Astrocyte of the cerebellum (primary cell): ENCODE results near the gene PITPNC1.

ENCODE experiments used
- DNase-seq: peaks from one replicate; pipeline ENCODE4 v3.0.0-alpha.2; 2011; ENCODE audit warnings: low read depth
- H3K4me3 ChIP-seq: 2 replicates; pipeline ENCODE4 v1.5.1; 2011; ENCODE audit warnings: mild to moderate bottlenecking, low read depth, low read length, moderate library complexity
- CTCF ChIP-seq: IDR thresholded peaks from 2 replicates; pipeline ENCODE4 v1.5.1; 2012; ENCODE audit warnings: low read length, low read depth, moderate library complexity, mild to moderate bottlenecking; ENCODE audit errors: missing control alignments
- in situ Hi-C: cut with HindIII; loops from 2 replicates; pipeline ENCODE4 v1.10.0; 2017; ENCODE audit warnings: low sequenced_read_pairs

PITPNC1 gene

DNA sequence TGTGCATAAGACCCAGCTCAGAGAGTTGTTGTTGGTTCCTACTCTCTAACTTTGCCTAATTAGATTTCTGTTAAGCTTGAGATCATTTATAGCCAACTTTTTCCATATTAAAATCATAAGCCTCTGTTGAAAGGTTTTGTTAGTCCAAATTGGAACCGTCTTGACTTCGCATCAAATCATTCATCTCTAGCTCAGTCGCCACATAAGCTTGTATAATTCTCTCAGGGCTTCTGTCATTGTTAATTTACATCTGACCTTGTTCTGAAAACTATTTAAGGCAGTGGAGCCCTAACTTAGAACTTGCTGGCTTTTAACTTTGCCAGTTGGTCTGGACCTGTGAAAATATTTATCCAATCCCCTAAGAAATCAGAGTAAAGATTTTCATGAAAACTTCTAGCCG lies 107.2 kb downstream of the PITPNC1 start:
- no peak overlapping the region for H3K4me3 ChIP-seq
- in situ Hi-C loops = loop anchor here (5.0 kb wide), 2 partner anchors 48 to 77 kb away; no protein-coding TSS in a partner anchor
- no peak for DNase-seq
- TF ChIP-seq CTCF = no peak

GRCh38 chr17:67485666-67486065 lies 108.6 kb downstream of the PITPNC1 start:
- DNase-seq = no peak
- in situ Hi-C loops = loop anchor here (5.0 kb wide), 1 partner anchor 33 kb away; no protein-coding TSS in a partner anchor
- TF ChIP-seq CTCF = no peak
- no peak overlapping the region for H3K4me3 ChIP-seq

DNA sequence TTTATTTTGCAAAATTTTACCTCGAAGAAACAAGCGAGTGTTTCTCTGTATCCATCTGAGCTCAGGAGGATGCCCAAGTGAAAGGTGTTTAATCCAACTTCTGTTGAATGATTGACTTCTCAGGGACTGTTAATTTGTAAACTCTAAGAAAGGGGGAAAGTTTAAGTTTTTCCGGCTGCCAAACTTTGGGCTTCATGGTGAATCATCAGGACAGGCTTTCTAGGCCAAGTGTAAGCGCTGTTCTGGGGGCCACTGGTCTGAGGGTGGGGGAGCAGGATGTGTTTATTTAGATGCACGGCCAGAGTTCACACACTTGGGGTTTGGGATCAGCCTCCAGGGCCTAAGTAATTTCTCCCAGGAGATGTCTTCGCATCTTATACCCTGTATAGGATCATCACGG lies 110.4 kb downstream of the PITPNC1 start:
- H3K4me3 ChIP-seq = no peak overlapping the region
- no peak for DNase-seq
- TF ChIP-seq CTCF = no peak
- in situ Hi-C loops = loop anchor here (5.0 kb wide), 1 partner anchor 35 kb away; no protein-coding TSS in a partner anchor

DNA sequence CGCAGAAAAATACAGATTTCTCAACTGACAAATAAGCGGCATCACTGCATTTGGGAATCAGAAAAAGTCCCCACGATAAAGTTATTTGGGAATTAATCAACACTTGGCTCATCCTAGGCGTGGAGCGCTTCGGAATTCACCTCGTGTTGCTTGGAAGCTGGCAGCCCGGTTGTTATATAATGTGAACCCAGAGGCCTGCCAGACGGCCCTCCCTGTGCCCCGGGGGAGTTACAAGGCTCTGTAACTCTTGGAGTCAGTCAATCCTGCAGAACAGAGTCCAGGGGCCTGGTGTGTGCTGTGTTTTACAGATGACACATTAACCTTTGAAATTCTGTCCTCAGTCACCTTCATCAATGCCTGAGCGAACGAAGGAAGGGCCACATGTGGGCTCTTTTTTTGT lies 111.1 kb downstream of the PITPNC1 start:
- in situ Hi-C loops = loop anchor here (5.0 kb wide), 1 partner anchor 36 kb away; no protein-coding TSS in a partner anchor
- TF ChIP-seq CTCF = no peak
- DNase-seq = no peak
- H3K4me3 ChIP-seq = no peak overlapping the region

GRCh38 chr17:67488768-67489167 lies 111.7 kb downstream of the PITPNC1 start:
- no peak for TF ChIP-seq CTCF

DNA sequence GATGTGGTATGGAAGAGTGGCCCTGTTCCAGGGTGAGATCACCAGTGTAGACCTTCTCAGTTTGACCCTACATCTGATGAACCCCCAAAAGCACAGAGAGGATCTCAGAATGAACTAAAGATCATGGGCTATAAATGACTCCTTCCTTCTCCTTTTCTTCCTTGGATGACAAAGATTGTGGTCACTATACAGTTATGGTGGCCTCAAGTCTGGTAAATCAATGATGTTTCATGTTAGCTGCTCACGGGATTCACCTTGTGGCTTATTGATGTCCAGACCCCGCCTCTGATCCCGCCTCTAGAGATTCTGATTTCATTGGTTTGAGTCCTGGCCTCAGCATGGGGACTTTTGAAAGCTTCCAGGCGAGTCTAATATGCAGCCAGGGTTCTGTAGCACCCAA lies 112.2 kb downstream of the PITPNC1 start:
- DNase-seq = no peak
- H3K4me3 ChIP-seq = no peak overlapping the region
- TF ChIP-seq CTCF = no peak
- in situ Hi-C loops = loop anchor here (5.0 kb wide), 1 partner anchor 37 kb away; no protein-coding TSS in a partner anchor

More at GRCh38 chr17:67488768-67489167, 111.7 kb downstream of the PITPNC1 start:
- DNase-seq = no peak
- H3K4me3 ChIP-seq = no peak overlapping the region
- in situ Hi-C loops = loop anchor here (5.0 kb wide), 1 partner anchor 36 kb away; no protein-coding TSS in a partner anchor
